LNCaP clone FGC (cell line): Measurements from ENCODE around the gene HHATL.

Experiments
- DNase-seq: peaks from one replicate; pipeline ENCODE4 v3.0.0-alpha.2; 2011; ENCODE audit warnings: low read depth
- H3K4me3 ChIP-seq: 2 replicates; pipeline ENCODE4 v1.5.1; 2011; ENCODE audit warnings: mild to moderate bottlenecking, low read depth, low read length, control low read depth
- TF ChIP-seq, protein P1 (sequence below): IDR thresholded peaks from 2 replicates; pipeline ENCODE4 v1.5.1; 2012; ENCODE audit warnings: mild to moderate bottlenecking; ENCODE audit not compliant: control insufficient read depth, insufficient read depth; ENCODE audit errors: extremely low read depth

Gene HHATL

DNA sequence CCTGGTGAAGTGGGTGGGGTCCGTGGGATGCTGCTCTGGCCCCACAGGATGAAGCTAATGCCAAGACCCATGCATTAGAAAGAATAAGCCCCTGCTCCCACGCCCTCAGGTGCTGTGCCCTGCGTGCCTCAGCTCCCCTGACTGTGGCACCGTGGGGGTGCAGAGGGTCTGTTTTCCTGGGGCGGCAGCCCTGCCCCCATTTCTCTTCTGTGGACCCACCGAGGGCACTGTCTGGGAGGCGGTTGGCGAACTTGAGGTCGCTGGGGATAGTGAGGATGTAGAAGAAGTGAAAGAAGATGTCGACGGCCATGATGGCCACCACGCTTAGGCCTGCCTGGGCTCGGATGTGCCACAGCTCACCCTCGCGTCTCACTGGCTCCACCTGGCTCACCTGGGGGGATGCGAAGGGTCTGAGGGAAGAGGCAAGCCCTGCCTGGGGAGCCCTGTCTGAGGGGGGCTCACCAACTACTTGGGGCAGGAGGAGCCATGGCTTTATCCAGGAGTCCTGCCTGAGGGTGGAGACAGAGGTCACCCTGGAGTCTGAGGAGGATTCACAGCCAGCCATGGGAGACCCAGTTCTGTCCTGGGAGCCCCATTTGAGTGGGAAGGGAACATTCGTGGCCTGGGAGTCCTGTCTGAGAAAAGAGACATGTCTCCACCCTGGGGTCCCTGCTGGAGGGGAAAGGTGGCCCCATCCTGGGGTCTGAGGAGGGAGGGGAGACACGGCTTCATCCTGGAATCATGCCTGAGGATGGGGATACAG lies 5.1 kb downstream of the HHATL start:
- DNase-seq, result no peak
- H3K4me3 ChIP-seq, result no peak overlapping the region
- TF ChIP-seq, protein P1, sequence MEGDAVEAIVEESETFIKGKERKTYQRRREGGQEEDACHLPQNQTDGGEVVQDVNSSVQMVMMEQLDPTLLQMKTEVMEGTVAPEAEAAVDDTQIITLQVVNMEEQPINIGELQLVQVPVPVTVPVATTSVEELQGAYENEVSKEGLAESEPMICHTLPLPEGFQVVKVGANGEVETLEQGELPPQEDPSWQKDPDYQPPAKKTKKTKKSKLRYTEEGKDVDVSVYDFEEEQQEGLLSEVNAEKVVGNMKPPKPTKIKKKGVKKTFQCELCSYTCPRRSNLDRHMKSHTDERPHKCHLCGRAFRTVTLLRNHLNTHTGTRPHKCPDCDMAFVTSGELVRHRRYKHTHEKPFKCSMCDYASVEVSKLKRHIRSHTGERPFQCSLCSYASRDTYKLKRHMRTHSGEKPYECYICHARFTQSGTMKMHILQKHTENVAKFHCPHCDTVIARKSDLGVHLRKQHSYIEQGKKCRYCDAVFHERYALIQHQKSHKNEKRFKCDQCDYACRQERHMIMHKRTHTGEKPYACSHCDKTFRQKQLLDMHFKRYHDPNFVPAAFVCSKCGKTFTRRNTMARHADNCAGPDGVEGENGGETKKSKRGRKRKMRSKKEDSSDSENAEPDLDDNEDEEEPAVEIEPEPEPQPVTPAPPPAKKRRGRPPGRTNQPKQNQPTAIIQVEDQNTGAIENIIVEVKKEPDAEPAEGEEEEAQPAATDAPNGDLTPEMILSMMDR, result no peak

DNA sequence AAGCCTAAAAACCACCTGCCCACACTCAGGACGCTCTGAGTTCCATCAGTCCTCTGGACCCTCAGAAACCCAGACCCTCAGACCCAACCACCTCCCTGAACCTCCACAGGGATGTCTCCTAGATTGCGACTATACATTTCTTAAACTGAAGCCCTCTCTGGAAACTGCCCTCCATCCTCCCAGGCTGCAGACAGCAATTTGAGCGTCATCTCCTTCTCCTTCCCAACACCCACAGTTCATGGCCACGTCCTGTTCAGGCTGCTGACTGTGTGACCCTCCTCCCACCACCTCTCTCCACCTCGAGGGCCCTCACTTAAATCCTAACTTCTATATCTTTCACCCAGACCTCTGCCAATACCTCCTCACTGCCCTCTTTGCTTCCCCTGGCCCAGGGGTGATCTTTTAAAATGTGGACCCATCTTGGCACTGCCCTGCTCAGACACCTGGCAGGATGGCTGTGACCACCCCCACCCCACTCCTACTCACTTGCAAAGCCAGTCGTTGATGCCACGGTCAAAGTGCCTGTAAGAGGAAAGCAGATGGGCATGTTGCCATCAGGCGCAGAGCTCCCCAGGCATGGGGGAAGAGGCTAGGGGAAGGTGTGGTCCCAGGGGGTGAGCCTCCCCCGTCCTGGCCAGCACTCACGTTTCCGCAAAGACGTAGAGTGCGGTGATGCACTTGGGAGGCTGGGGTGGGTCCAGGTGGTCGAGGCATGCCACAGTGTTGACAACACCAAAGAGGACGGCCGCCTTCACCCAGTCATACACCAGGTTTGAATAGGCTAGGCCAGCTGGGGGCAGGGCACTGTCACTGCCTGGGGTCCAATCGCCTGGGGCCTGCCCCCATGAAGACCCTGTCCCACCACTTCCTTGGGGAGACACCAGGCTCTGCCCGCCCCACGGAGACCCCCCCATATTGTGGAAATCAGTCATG lies 6.0 kb downstream of the HHATL start:
- no peak for DNase-seq
- H3K4me3 ChIP-seq, result no peak overlapping the region
- TF ChIP-seq, protein P1, result no peak

DNA sequence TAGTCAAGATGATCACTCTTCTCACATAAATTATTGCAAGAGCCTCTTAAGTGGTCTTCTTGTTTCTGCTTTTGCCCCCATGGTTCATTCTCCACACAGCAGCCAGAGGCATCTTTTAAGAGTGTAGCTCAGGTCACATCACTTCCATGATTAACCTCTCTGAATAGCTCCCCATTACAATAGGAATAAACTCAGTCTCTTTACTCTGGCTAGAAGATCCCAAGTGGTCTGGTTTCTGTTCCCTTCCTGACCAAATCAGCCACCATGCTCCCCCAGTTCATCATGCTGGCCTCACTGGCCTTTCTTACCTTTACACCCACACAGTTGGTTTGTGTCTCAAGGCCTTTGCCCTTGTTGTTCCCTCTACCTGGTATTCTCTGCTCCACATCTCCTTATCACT lies 8.2 kb downstream of the HHATL start:
- no peak for DNase-seq
- TF ChIP-seq, protein P1, result no peak
- H3K4me3 ChIP-seq, result no peak overlapping the region

DNA sequence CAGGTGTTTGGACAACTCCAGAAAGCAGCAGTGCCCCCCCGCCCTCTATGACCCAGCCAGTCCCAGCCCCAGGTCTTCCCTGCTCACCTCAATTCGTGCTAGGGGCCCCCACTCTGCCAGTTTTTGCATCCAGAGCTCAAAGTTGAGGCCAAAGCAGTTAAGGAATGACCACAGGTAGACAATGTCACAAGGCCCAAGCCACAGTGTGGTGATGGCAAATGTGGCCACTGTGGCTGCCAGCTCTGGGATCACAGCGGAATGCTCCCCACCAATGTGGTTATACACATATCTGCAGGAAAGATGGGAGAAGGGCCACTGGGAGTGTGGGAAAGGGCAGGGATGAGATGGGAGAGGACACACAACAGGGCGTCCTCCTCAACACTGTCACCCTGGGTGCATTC lies 9.1 kb downstream of the HHATL start:
- H3K4me3 ChIP-seq, result no peak overlapping the region
- no peak for DNase-seq
- TF ChIP-seq, protein P1, result no peak

DNA sequence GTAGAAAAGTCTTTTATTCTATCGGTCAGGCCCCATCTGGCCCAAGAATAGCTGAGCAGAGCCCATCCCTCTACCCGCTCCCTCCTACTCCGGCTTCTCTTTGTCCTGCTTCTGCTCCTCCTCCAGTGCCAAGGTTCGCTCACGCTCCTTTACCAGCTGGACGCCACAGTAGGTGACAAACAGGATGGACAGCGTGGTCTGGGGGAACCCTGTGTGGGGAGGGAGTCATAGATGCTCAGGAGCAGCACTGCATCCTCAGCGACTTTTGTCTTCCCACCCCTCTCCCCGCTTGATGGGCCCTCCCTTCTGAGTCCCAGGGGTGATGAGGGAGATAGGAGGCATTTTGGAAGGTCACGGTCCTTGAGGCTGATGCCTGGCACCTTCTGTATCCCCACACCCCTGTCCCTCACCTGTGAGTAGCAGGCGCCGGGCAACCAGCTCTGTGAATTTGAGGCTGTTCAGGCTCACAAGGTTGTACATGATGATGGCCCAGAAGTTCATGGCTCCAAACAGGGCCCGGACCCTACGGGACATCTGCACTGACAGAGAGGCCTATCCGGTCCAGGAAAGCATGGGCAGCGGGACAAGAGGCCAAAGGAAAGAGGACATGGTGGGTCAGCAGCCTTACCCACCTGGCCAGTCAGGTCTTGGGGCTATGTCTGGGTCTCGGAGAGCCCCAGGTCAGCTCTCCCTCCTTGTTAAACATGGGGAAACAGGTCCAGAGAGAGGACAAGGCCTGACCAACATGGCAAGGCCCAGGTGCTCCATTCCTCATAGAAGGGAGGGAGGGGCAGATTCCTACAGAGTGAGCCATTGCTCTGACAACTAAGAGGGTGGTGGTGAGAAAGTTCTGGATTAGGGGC lies 9.7 kb downstream of the HHATL start:
- H3K4me3 ChIP-seq, result no peak overlapping the region
- DNase-seq, result no peak
- TF ChIP-seq, protein P1, result no peak

DNA sequence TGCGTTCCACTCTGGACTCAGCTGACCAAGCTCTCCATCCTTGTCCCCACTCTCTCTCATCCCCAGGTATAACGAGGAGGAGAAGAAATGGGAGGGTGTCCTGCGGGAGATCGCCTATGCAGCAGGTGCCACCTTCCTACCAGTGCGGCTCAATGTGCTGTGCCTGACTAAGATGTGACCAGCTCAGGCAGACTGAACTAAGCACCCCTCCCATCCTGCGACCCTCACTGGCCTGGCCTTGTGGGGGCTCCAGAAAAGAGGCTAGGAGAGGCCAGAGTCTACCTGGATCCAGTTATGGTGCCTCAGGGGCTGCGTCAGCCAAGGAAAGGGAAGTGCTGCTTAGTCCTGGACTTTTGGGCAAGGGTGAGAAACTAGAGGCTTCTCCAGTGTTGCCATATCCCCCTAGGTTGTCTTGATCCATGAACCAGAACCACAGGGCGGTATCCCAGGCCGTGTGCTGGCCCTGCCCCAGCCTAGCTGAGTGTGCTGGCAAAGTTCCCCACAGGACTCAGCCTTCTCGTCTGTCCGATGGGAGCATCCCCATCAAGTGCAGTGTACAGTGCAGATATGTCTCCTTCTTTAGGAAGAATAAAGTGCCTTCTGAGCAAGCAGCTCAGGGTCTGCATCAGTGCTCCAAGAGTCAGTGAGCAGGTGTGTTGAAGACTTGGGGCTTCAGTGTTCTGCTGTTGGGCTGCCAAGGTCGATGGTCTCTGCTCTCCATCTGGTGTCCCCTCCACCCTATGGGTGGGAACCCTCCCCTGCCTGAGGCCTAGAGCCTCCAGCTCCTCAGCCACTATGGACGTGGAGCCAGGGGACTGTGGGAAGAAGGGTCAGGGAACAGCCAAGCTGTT lies 10.6 kb downstream of the HHATL start:
- TF ChIP-seq, protein P1, result no peak

More for the DNA sequence above, 10.6 kb downstream of the HHATL start:
- H3K4me3 ChIP-seq, result no peak overlapping the region
- no peak for DNase-seq
